ENCODE measurements around the gene FBXO27.

- TF ChIP-seq CTCF (IDR thresholded peaks at IDR 0.05; ENCODE audit: low read depth, low read length): no peak
- no peak for TF ChIP-seq EZH2phosphoT487 (IDR thresholded peaks at IDR 0.05; ENCODE audit: low read depth)
These were observed 25.3 kb downstream of the FBXO27 start for GRCh38 chr19:39007096-39007495.
